HS-27A (cell line): ENCODE data around the gene ZFYVE28.

Source experiments
- DNase-seq: peaks from one replicate; pipeline ENCODE4 v3.0.0-alpha.2; 2012; ENCODE audit warnings: low read depth, missing footprints

ZFYVE28 gene

GRCh38 chr4:2428496-2429213 is 10.2 kb upstream of the ZFYVE28 start:
- DNase-seq = no peak

GRCh38 chr4:2427383-2428334 is 9.2 kb upstream of the ZFYVE28 start:
- no peak for DNase-seq

- no peak for DNase-seq
Observed at GRCh38 chr4:2426711-2427275, 8.3 kb upstream of the ZFYVE28 start.

GRCh38 chr4:2426069-2426397 is 7.6 kb upstream of the ZFYVE28 start:
- no peak for DNase-seq

GRCh38 chr4:2425386-2426068 is 7.1 kb upstream of the ZFYVE28 start:
- DNase-seq = no peak

- DNase-seq = no peak
Observed at GRCh38 chr4:2424581-2424980, 6.1 kb upstream of the ZFYVE28 start.

- no peak for DNase-seq
Observed at GRCh38 chr4:2423695-2424094, 5.2 kb upstream of the ZFYVE28 start.

- DNase-seq = no peak
Observed at GRCh38 chr4:2423066-2423465, 4.6 kb upstream of the ZFYVE28 start.

GRCh38 chr4:2421928-2422327 is 3.5 kb upstream of the ZFYVE28 start:
- no peak for DNase-seq

- no peak for DNase-seq
Observed at GRCh38 chr4:2419814-2420213, 1.4 kb upstream of the ZFYVE28 start.

GRCh38 chr4:2418650-2419571 is 466 bp upstream of the ZFYVE28 start, which contains the start of gene CFAP99:
TSS of gene CFAP99 (plus strand) at chr4:2418955.
- DNase-seq = peak; percentile 76

- DNase-seq = no peak
Observed at GRCh38 chr4:2417226-2417764, 1.1 kb downstream of the ZFYVE28 start.

GRCh38 chr4:2416564-2417225 is 1.8 kb downstream of the ZFYVE28 start:
- DNase-seq = no peak

GRCh38 chr4:2415881-2416563 is 2.4 kb downstream of the ZFYVE28 start:
- DNase-seq = no peak

- no peak for DNase-seq
Observed at GRCh38 chr4:2415213-2415612, 3.2 kb downstream of the ZFYVE28 start.

GRCh38 chr4:2413821-2414610 is 4.4 kb downstream of the ZFYVE28 start:
- DNase-seq = no peak

GRCh38 chr4:2412885-2413716 is 5.3 kb downstream of the ZFYVE28 start:
- DNase-seq = peak; percentile 82

- no peak for DNase-seq
Observed at GRCh38 chr4:2412534-2412884, 5.9 kb downstream of the ZFYVE28 start.
